Measurements from ENCODE around the gene PTX4.
A peak's percentile ranks its signal among the peaks of the same experiment; 100 is the strongest.

The PTX4 gene, protein sequence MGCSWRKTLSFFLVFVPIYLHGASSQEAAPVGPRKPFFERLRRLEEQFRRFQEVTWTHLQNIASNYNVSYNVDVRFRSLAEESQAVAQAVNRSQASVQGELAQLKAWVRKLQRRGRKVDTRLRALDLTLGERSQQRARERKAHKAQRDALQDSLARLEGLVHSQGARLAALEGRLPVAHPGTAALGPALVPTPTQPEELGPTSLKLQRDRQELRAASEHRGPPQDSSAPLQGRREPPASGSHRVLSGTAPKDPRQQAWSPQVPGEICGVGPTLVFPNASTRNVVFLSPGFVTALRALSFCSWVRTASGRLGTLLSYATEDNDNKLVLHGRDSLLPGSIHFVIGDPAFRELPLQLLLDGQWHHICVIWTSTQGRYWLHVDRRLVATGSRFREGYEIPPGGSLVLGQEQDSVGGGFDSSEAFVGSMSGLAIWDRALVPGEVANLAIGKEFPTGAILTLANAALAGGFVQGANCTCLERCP

DNA sequence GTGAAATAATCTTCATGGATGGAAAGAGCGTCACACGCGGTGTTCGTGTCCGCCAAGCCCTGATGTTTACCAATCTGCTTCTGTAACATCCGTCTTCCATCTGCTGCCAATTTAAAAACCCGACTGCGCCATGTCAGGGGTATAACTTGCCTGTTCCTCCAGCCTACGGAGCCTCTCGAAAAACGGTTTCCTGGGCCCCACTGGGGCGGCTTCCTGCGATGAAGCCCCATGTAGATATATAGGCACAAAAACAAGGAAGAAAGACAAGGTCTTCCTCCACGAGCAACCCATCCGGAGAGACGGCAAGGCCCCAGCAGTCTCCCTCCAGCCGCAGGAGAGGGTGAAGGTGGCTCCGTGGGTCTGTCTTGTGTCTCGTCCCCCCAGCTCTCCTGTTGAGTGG, at the start of gene PTX4:
TSS of gene PTX4 (minus strand) at position 326 of the 400 bp plus-strand sequence. CDS start at position 291, 35 bp downstream.
- DNase-seq = no peak

- DNase-seq = no peak
These were observed 49.1 kb upstream of the PTX4 start for GRCh38 chr16:1537763-1538289.

GRCh38 chr16:1537138-1537577, 48.4 kb upstream of the PTX4 start:
- no peak for DNase-seq

GRCh38 chr16:1536601-1537000, 47.9 kb upstream of the PTX4 start:
- no peak for DNase-seq

- peak; percentile 33 for DNase-seq
These were observed 46.9 kb upstream of the PTX4 start for GRCh38 chr16:1535391-1536291.

DNA sequence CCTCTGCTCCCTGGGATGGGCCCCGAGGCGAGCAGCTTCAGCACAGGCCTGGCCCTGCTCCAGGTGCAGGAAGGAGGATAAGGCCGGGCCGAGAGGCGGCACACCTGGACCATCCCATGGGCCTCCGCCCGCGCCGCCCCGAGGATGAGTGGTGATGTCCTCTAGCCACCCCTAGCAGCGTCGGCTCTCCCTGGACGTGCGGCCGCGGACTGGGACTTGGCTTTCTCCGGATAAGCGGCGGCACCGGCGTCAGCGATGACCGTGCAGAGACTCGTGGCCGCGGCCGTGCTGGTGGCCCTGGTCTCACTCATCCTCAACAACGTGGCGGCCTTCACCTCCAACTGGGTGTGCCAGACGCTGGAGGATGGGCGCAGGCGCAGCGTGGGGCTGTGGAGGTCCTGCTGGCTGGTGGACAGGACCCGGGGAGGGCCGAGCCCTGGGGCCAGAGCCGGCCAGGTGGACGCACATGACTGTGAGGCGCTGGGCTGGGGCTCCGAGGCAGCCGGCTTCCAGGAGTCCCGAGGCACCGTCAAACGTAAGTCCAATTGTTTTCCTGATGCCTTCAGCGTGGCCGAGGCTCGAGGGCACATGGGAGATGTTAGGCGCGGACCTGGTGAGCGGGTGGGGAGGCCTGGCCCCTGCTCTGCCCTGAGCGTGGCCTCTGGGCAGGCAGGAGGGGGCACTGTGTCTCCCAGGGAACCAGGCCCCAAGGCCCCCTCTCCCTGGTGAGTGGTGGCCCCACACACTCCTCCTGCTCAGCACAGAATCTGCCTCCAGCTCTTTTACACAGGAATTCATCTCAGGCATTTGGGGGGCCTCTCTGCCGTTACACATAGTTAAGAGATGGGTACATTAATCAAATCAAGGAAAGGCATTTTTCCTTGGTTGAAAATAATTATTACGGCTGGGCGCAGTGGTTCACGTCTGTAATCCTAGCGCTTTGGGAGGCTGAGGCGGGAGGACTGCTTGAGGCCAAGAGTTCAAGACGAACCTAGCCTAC, 45.6 kb upstream of the PTX4 start:
- no peak for DNase-seq

DNA sequence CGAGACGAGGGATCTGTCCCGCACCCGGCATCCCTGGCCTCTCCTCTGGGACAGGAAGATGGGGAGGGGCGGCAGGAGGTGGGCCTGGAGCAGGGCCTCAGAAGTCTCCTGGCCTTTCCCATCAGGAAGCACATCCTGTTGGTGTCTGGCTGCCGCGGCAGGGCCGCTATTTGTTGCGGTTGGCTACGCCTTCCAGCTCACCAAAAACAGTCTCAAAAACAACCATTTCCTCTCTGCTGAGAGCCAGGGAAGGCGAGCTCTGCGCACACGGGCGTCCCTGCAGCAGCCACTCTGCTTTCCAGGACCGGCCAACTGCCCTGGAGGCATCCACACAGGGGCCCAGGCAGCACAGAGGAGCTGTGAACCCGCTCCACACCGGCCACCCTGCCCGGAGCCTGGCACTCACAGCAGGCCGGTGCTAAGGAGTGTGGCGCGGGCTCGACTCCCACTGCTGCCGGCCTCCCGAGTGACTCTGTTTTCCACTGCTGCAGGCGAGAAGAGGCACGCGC, 44.8 kb upstream of the PTX4 start, which contains the start of gene TMEM204:
TSS of gene TMEM204 (plus strand) at position 224 of the 509 bp plus-strand sequence. CDS start 610 bp downstream, outside the sequence.
- DNase-seq = peak; percentile 56

DNA sequence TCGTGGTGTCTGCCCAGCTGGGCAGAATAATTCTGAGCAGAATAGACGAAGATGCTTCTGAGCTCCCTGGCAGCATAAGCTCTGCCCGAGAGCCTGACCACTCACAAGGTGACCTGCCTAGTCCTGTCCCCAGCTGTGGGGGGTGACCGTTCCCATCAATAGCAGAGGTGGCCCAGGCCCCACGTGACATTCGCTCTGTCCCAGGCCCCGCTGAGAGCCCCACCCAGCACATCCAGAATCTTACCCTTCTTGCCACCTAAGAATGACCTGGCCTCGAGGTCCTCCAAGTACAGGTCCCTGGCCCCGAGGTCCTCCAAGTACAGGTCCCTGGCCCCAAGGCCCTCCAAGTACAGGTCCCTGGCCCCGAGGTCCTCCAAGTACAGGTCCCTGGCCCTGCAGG, 44.0 kb upstream of the PTX4 start:
- no peak for DNase-seq

- no peak for DNase-seq
These were observed 43.5 kb upstream of the PTX4 start for GRCh38 chr16:1532081-1532760.

DNA sequence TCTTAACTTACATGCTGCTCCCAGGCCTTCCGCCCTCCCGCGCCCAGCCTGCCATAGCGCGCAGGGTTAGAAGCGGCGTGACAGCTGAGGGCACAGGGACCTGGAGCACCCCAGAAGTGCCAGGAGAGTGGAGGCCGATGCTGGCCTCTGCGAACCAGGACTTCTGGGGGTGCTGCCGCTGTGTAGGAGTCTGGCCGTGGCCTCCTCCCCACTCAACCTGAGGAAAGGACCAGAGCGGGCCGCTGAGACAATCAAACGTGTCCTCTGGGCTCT, 42.8 kb upstream of the PTX4 start:
- DNase-seq = no peak

DNA sequence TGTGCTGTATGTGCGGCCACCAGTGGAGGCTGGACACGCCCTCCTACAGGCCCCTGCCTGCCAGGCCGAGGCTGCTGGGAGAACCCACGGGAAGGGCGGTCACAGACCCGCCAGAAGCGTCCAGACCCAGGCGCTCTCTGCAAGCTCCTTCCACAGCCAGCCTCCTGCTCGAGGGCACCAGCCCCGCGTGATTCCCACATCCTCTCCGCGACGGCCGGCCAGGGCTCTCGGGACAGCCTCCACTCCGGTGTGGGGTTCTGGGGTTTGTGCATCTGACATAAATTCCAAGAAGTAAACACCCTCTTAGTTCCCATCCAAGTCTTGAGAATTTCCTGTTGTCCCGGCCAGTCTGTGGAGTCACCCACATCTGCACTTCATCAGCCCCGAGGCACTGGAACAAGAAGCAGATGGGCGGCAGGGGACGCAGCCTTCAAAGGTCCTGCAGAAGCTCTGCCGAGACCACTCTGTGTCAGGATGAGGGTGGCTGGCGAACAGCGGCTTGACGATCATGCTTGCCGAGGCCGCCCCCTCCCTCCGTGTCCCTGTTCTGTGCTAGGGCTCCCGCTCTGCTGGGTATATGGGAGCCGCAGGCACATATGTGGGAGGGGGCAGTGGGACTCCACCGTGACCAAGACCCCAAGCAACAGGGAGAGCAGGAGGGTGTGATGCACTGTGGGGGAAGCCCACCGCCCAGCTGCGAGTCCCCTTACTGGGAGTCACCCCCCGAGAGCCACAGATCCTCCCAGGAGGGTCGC, 42.3 kb upstream of the PTX4 start:
- no peak for DNase-seq

DNA sequence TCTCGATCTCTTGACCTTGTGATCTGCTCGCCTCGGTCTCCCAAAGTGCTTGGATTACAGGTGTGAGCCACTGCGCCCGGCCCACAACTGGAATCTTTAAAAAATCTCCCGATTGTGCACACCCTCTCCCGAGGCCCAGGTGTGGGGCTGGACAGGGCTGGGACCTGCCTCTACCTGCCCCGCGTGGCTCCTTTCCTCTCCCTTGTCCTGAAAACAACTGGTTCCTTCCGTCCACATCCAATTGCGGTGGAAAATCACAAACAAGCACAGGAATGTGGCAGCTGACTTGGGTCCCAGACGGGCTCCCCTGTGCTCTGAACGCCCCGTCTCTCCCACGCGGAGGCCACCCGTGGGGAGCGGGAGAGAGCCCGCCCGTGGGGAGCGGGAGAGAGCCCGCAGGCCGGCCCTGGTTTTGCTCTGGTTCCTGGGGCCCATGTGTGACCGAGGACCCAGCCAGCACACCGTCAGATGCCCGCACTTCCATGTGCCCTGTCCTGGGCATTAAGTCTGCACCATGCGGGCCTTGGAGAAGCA, 41.7 kb upstream of the PTX4 start:
- DNase-seq = no peak

DNA sequence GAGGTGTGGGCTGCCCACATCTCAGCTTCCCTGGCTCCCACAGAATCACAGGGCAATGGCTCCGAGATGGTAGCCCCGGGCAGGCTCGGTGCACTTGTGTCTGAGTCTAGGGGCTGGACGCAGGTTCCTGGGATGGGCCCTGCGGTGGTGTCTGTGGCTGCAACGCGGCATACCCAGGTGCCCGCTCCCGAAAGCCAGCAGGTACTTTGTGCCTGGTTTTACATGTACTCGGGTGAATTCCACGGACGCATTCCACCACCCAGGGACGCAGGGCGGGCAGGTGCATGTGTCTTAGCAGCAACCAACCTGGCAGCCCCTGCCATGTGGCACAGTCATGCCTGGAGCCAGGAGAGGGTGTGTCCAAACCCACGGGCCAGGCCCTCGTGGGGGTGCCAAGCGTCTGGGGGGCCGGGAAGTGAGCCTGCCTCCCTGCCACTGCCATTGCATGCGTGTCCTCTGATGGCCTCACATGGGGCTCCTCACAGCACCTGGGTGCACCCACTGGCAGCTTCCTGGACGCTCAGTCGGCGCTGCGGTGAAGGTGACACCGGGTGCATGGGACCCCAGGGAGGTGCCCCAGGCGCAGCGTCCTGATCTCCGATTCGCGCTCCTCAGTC, 40.3 kb upstream of the PTX4 start:
- no peak for DNase-seq

- no peak for DNase-seq
These were observed 39.4 kb upstream of the PTX4 start for GRCh38 chr16:1527836-1528811.

- DNase-seq = no peak
These were observed 38.1 kb upstream of the PTX4 start for GRCh38 chr16:1526608-1527555.

- peak; percentile 45 for DNase-seq
These were observed 37.3 kb upstream of the PTX4 start for GRCh38 chr16:1525871-1526607.

DNA sequence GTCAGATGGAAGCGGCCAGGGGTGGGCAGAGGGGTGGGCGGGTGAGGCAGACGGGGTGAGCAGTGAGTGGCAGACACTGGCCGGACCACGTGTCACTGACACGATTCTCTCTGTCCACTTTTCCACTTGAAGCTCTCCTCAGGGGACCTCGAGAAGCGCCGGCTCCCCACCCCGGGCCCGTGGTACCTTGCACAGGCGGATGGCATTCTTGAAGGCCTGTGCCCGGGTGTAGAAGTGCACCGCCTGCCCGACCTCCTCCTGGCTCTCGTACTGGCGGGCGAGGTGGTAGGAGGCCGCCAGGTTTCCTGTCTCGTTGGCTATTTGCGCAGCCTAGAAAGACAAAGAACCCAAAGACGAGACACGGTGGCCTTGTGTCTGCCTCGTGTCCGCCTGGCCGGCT, 35.6 kb upstream of the PTX4 start:
- no peak for DNase-seq
